Kidney capillary endothelial cell (primary cell): ENCODE measurements around the gene PTGDS.

ENCODE experiments used
- DNase-seq: peaks from one replicate; pipeline ENCODE4 v3.0.0-alpha.2; 2018; ENCODE audit warnings: low spot score

The PTGDS gene

DNA sequence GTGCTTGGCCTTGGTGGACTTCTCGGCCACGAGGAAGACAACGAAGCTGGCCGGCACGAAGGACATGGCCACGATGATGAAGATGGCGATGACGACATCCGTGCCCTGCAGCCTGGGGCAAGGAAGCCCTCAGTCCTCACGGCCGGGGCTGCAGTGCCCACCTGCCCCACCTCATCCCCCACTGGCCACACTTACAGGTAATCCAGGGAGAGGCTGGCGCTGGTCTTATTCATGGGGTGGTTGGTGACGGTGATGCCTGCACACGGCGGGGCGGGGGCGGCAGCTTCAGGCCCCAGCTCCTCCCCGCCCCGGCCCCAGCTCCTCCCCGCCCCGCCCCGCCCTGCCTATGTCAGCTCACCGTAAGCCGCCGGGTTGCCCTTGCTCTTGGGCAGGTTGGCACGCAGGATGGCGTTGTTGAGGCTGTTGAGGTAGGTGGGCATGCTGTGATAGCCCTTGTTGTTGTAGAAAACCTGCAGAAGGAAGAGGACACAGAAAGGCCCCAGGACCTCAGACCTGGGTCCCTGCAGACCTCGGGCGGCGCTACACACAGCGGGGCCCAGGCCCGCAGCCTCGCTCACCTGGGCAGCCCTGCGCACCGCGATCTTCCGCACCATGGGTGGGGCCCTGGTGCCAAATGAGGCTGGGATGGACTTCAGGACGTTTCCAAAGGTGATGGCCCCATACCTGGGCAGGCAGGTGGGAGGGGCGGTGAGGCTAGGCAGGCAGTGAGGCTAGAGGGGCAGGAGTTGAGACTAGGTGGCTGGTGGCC is 34.8 kb downstream of the PTGDS start:
- DNase-seq: no peak

GRCh38 chr9:137012694-137013570 is 35.6 kb downstream of the PTGDS start:
- DNase-seq: no peak

DNA sequence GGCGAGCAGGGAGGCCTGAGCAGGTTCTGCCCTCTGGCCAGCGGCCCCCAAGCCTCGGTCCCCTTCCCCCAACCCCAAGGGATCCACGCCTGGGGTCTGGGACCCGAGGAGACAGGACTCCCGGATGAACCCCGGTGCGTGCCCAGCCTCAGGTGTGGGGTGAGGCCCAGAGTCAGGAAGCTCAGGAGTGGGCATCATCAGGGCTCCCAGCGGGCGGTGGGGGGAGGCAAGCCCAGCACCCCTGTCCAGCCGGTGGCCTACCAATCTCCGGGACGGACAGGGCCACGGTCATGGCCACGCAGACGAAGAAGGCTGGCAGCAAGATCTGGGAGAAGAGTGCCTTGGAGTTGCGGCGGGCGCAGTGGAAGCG is 36.3 kb downstream of the PTGDS start:
- DNase-seq: no peak

DNA sequence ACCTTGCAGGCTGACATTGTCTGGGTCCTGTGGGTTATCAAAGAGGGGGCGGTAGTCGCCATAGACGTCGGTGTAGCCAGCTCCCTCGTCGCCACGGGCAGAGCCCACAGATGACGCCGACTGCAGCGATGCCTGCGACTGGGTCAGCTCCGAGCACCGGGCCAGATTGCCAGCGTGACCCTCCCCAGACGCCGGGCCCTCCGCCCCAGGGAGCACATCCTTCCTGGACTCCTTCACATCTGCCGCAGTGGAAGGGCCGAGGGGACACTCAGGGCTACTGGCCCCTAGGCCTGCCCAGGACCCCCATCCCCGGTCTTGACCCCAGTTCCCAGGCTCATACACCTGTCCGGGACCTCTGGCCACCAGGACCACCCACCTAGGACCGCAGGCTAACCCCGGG is 36.9 kb downstream of the PTGDS start:
- no peak for DNase-seq

DNA sequence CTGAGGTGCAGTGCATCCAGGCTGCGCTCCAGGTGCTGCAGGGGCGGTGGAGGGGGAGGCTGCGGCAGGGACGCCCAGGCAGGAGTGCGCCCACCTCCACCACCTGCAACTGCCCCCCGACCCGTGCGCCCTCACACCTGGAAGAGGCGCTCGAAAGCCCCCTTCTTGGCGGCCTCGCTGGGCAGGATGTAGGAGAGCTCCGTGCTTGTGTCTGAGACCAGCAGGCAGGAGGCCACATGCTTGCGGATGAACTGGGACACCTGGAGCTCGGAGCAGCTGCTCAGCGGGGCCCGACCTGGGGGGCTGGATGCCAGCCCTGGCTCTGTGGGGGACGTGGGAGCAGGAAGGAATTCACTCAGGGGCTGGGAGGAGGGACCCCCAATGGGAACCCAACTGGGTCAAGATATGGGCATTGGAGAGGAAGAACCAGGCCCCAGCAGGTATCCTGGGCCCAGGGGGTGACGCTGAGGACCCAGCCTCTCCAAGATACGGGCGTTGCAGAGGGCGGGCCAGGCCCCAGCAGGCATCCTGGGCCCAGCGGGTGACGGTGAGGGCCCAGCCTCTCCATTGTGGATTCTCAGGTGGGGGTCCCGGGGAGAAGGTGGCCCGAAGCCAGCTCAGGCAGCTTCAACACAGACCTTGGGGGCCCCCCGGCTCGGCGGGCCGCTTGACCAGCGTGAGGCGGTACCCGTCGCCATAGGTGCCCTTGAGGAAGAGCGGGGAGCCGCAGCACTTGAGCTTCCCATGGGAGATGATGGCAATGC is 37.7 kb downstream of the PTGDS start:
- no peak for DNase-seq

DNA sequence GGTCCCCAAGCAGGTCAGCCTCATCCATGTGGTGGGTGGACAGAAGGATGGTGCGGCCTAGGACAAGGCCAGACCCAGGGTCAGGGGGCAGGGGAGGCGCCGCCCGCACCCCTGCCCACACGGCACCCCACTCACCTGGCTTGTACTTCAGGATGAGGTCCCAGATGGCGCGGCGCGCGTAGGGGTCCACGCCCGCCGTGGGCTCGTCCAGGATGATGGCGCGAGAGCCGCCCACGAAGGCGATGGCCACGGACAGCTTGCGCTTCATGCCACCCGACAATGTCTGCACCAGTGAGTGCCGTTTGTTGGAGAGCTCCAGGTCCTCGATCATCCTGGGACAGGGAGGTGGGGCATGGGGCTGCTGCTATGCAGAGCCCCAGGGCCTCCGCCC is 38.2 kb downstream of the PTGDS start:
- DNase-seq: no peak

- DNase-seq: no peak
Measured at GRCh38 chr9:137015976-137016375, 38.7 kb downstream of the PTGDS start.

GRCh38 chr9:137016436-137016835 is 39.1 kb downstream of the PTGDS start:
- DNase-seq: no peak

GRCh38 chr9:137017071-137017470 is 39.8 kb downstream of the PTGDS start:
- no peak for DNase-seq

DNA sequence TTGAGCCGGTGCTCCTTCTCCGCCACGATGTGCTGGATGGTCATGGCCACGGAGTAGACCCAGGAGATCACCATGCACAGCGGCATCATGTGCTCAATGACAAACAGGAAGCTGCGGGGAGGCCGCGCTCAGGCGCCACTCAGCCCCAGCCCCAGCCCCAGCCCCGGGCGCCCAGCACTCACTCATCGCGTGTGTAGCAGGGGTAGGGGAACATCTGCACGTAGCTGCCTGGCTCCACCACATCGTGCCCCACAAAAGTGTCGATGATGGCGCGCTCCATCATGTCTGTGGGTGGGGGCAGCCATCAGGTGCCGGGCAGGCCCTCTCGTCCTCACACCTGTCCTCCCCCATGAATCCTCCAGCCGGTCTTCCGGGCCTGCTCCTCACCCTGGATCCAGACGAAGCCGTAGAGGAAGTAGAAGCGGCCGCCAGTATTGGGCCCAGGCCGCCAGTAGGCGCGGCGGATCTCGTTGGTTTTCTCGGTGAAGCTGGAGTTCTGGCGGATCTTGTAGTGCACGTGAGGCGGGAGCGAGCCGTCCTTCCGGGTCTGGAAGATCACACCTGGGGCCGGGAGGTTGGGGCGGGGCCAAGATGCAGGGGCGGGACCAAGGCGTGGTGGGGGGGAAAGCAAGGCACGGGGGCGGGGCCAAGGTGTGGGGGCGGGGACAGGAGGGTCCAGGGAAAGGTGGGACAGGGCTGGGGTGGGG is 40.6 kb downstream of the PTGDS start:
- no peak for DNase-seq

DNA sequence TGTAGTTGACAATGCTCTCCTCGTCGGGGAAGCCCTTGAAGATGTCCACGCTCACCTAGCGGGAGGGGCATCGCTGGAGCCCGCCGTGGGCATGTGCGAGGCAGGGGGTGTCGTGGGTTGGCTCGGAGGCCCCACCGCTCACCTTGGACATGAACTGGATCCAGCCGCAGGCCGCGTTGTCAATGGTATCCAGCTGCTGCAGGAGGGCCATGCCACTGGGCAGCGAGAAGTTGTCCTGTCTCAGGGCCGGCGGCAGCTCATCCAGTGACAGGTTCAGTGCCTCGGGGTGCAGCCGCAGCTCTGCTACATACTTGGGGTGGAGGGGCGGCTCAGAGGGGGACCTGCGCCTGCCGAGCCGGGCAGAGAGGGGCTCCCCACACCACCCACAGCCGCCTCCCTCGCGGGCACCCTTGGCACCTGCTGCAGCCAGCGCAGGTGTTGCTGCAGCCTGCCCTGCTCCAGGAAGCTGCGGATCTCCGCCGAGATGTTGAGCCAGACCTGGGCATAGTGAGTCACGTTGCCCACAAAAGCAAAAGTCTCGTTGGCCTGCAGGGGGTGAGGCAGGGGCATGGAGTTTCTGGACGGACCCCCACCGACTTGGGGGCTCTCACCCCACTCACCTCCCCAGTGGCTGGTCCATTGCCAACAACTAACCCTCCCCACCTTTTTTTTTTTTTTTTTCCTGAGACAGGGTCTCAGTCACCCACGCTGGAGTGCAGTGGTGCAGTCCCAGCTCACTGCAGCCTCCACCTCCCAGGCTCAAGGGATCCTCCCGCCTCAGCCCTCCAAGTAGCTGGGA is 41.7 kb downstream of the PTGDS start:
- DNase-seq: no peak

GRCh38 chr9:137019891-137020683 is 42.8 kb downstream of the PTGDS start:
- no peak for DNase-seq

DNA sequence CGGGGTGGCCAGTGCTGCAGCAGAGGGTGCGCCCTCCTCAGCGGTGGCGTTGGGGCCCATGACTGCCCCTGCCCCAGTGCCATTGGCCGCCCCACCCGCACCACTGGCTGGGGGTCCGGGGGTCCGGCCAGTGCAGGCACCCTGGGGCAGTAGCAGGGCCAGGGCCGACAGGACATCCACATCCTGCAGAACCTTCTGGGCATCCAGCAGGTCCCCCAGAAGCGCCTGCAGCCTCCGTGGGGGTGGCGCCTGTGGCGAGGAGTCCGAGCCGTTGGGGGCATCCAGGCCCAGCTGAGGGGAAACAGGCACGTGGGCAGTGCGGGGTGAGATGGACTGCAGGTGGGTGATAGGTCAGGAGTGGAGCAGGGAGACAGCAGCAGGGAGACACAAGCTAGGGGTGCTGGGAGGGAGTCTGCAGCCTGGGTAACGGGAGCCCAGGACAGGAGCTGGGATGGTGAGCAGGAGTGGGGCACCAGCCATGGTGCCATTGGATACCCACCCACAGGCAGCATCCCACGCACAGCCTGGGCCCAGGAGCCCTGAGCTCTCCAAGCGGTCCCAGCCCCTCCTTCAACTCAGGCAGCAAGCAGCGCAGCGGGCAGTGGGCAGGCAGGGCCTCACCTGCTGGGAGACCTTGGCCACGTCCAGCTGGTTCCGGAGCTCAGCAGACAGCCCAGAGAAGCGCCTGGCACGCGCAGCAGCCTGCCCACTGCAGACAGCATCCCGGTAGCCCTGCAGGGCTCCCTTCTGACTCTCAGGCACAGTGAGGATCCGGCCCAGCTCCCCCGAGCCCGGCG is 43.7 kb downstream of the PTGDS start:
- no peak for DNase-seq

- DNase-seq: no peak
Measured at GRCh38 chr9:137021568-137021978, 44.3 kb downstream of the PTGDS start.

GRCh38 chr9:137021979-137022661 is 44.8 kb downstream of the PTGDS start:
- DNase-seq: no peak

- DNase-seq: no peak
Measured at GRCh38 chr9:137022662-137023008, 45.3 kb downstream of the PTGDS start.

DNA sequence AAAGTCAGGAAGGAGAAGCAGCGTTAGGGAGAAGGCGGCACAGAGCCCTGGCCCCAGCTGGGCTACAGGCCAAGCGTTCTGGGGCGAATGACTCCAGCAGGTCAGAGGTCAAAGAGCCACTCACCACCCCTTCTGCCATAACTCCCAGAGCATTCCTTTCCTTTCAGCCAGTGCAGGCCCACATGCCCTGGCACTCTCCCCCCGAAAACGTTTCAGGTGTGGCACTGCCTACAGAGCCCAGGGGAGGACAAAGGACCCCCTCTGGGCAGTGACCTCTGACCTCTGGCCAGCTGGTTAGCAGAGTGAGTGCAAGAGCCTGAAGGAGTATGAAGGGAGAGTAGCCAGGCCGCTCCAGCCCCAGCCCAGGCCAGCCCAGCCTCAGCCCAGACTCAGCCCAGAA is 45.9 kb downstream of the PTGDS start:
- DNase-seq: no peak

DNA sequence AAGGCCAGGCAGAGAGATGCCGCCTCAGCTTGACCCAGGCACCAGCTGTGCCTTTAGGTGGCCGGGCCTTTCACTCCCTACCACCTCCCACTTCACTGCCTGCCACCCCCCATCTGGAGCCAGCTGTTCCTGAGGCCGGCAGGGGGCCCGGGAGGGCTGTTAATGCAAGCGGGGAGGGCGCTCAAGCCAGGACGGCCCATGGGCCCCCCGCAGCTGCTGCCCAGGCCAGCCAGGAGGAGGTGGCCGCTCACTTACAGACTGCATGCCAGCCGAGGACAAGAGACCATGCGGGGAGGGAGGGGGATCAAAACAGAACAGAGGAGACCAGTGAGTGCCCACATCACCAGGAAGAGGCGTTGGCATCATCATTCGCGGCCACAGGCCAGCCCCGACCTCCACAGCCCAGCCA is 46.3 kb downstream of the PTGDS start:
- no peak for DNase-seq

- no peak for DNase-seq
Measured at GRCh38 chr9:137025517-137025966, 48.2 kb downstream of the PTGDS start.
